Right kidney (tissue), 1 donor: ENCODE measurements around the gene POU6F2.
"Not testable (repeated sequence)": the region's sequence is repeated elsewhere in the genome, so short reads cannot be mapped to it uniquely, and the experiment has no call there.

Experiments used
- DNase-seq: peaks from one replicate; pipeline ENCODE4 v3.0.0-alpha.2; 2016

Gene POU6F2

GRCh38 chr7:39001595-39001994 lies 23.9 kb downstream of the POU6F2 start:
- no peak for DNase-seq

- no peak for DNase-seq
Measured at GRCh38 chr7:39002755-39003154, 25.0 kb downstream of the POU6F2 start.

GRCh38 chr7:39005036-39005435 lies 27.3 kb downstream of the POU6F2 start:
- no peak for DNase-seq

GRCh38 chr7:39005461-39005860 lies 27.8 kb downstream of the POU6F2 start:
- no peak for DNase-seq

GRCh38 chr7:39013049-39013939 lies 35.6 kb downstream of the POU6F2 start:
- DNase-seq = not testable (repeated sequence)

- DNase-seq = peak; percentile 7
Measured at GRCh38 chr7:39016609-39017008, 38.9 kb downstream of the POU6F2 start.

- no peak for DNase-seq
Measured at GRCh38 chr7:39017369-39017915, 39.7 kb downstream of the POU6F2 start.

- no peak for DNase-seq
Measured at GRCh38 chr7:39022796-39023195, 45.1 kb downstream of the POU6F2 start.

GRCh38 chr7:39027491-39027890 lies 49.8 kb downstream of the POU6F2 start:
- DNase-seq = no peak

GRCh38 chr7:39033885-39034624 lies 56.3 kb downstream of the POU6F2 start:
- DNase-seq = no peak

GRCh38 chr7:39035156-39035555 lies 57.4 kb downstream of the POU6F2 start:
- no peak for DNase-seq

- DNase-seq = no peak
Measured at GRCh38 chr7:39035903-39036302, 58.2 kb downstream of the POU6F2 start.

- DNase-seq = no peak
Measured at GRCh38 chr7:39042670-39043069, 65.0 kb downstream of the POU6F2 start.

- no peak for DNase-seq
Measured at GRCh38 chr7:39043531-39043930, 65.8 kb downstream of the POU6F2 start.

GRCh38 chr7:39044489-39044888 lies 66.8 kb downstream of the POU6F2 start:
- DNase-seq = no peak

GRCh38 chr7:39045231-39045630 lies 67.5 kb downstream of the POU6F2 start:
- DNase-seq = no peak

- DNase-seq = no peak
Measured at GRCh38 chr7:39051279-39051678, 73.6 kb downstream of the POU6F2 start.

- DNase-seq = no peak
Measured at GRCh38 chr7:39051707-39052106, 74.0 kb downstream of the POU6F2 start.

GRCh38 chr7:39054731-39055130 lies 77.0 kb downstream of the POU6F2 start:
- DNase-seq = no peak

GRCh38 chr7:39056153-39056552 lies 78.4 kb downstream of the POU6F2 start:
- DNase-seq = no peak

- DNase-seq = no peak
Measured at GRCh38 chr7:39062811-39063210, 85.1 kb downstream of the POU6F2 start.

- no peak for DNase-seq
Measured at GRCh38 chr7:39069031-39069430, 91.3 kb downstream of the POU6F2 start.
